ENCODE measurements around the gene GIT2. TPM values are rescaled to one million over a fixed set of nuclear protein-coding genes. Genes with fewer than 3 reads are reported as not detected.

GIT2 gene
- total RNA-seq, 4 donors from 2014 or later, result 55.0 to 107 (median 79.8) TPM

DNA sequence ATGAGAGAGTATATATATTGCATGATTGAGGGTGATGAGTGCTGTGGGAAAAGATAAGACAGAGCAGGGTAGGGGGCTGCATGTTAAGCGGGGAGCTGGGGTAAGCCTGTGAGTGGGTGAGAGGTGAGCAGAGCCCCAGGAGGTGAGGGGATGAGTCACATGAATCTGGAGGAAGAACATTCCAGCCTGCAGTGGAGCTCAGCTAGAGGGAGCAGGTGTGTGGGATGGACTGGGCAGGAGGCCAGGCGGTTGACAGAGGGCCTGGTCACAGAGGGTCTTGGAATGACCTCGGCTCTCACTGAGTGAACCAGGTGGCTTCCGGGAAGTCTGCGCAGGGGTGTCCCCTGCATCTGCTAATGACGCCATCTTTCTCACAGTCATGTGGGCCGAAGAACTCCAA lies 44.4 kb downstream of the GIT2 start:
- no peak for TF ChIP-seq POLR2A (IDR thresholded peaks at IDR 0.05)
- TF ChIP-seq, protein P1, sequence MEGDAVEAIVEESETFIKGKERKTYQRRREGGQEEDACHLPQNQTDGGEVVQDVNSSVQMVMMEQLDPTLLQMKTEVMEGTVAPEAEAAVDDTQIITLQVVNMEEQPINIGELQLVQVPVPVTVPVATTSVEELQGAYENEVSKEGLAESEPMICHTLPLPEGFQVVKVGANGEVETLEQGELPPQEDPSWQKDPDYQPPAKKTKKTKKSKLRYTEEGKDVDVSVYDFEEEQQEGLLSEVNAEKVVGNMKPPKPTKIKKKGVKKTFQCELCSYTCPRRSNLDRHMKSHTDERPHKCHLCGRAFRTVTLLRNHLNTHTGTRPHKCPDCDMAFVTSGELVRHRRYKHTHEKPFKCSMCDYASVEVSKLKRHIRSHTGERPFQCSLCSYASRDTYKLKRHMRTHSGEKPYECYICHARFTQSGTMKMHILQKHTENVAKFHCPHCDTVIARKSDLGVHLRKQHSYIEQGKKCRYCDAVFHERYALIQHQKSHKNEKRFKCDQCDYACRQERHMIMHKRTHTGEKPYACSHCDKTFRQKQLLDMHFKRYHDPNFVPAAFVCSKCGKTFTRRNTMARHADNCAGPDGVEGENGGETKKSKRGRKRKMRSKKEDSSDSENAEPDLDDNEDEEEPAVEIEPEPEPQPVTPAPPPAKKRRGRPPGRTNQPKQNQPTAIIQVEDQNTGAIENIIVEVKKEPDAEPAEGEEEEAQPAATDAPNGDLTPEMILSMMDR (IDR thresholded peaks at IDR 0.05), result no peak
- DNase-seq, result no peak
- Histone ChIP-seq H3K36me3 (peaks cover 0 to 85% (median 0%) of the 10 kb centered on the region in 3 donors), H3K27ac (peak overlapping the region in 2 of 4 donors; percentile 31 to 51), H3K27me3 (no peaks in the 10 kb centered on the region), H3K4me1 (peaks cover 0 to 34% (median 7%) of the 10 kb centered on the region in 4 donors), H3K4me3 (no peak overlapping the region), H3K9me3 (no peaks in the 10 kb centered on the region)

DNA sequence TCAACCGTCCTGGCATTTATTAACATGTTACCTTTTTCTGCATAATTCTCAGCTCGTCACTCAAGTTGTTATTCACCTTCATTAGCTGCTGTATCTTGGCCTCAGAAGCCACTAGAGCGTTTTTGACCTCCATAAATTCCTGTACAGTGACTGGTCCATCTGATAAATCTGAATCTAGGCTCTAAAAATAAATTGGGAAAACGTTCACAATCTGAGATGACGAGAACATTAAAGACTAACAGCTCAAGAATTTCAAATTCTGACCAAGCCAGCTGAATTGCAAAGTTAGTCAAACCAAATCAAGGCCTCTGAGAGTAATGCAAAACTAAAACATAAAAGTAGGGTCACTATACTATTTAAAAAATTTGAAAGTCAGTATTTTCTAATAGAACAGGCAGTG lies 45.0 kb downstream of the GIT2 start:
- H3K36me3 ChIP-seq, result peaks cover 0 to 82% (median 0%) of the 10 kb centered on the region in 3 donors
- H3K27ac ChIP-seq, result peak overlapping the region in 1 of 4 donors; percentile 31

DNA sequence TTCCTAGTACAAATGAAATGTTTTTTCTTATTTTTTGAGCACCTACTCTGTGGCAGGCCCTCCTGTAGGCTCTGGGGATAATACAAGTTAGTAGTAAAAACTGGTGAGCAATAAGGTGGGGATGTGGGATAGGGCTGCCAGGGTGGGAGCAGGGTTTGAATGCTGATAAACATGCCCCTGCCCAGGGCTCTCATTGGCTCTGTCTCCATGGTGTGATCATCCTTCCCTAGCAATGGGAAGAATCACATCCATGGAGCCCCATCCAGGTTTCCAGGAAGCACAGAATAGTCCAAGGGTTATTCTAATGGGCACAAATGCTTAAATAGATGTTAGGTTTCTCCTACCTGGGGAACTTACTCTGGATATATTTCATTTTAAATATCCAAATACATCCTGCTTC lies 45.5 kb downstream of the GIT2 start:
- no peak for DNase-seq
- H3K4me1 ChIP-seq, result peaks cover 0 to 38% (median 7%) of the 10 kb centered on the region in 4 donors
- no peak overlapping the region for H3K4me3 ChIP-seq
- H3K27me3 ChIP-seq, result no peaks in the 10 kb centered on the region
- peaks cover 0 to 77% (median 0%) of the 10 kb centered on the region in 3 donors for H3K36me3 ChIP-seq
- TF ChIP-seq, protein P1 (IDR thresholded peaks at IDR 0.05), result no peak
- TF ChIP-seq POLR2A (IDR thresholded peaks at IDR 0.05), result no peak
- peak overlapping the region in 1 of 4 donors; percentile 74 for H3K27ac ChIP-seq
- no peaks in the 10 kb centered on the region for H3K9me3 ChIP-seq

More for the DNA sequence above, 45.0 kb downstream of the GIT2 start:
- no peak for DNase-seq
- TF ChIP-seq, protein P1 (IDR thresholded peaks at IDR 0.05), result no peak
- TF ChIP-seq POLR2A (IDR thresholded peaks at IDR 0.05), result no peak
- no peaks in the 10 kb centered on the region for H3K27me3 ChIP-seq
- H3K4me1 ChIP-seq, result peaks cover 0 to 38% (median 7%) of the 10 kb centered on the region in 4 donors
- H3K9me3 ChIP-seq, result no peaks in the 10 kb centered on the region
- no peak overlapping the region for H3K4me3 ChIP-seq

DNA sequence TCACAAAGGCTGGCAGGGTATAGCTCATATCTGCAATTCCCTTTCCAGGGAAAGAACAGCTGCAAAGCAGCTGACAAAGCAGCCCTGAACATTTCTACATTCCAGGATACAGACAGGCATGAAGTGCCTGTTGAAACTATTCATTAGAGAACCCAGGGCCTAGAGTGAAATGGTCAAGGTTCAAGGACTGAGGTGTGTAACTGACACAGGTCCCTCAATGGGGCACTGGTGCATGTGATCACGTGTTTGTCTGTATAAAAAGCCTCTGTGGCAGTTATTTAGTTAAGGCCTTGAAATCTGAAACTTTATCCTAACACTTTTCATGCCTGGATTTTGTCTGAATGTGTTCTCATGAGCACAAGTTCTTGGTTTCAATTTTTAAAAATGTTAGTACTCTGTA lies 47.1 kb downstream of the GIT2 start:
- TF ChIP-seq, protein P1 (IDR thresholded peaks at IDR 0.05), result no peak
- TF ChIP-seq POLR2A (IDR thresholded peaks at IDR 0.05), result no peak
- Histone ChIP-seq H3K4me1 (peaks cover 0 to 38% (median 7%) of the 10 kb centered on the region in 4 donors), H3K4me3 (no peak overlapping the region), H3K27ac (peak overlapping the region in 2 of 4 donors; percentile 40 to 74), H3K9me3 (no peaks in the 10 kb centered on the region), H3K36me3 (peaks cover 0 to 78% (median 0%) of the 10 kb centered on the region in 3 donors), H3K27me3 (no peaks in the 10 kb centered on the region)
- DNase-seq, result peak in 1 of 3 donors; percentile 59

DNA sequence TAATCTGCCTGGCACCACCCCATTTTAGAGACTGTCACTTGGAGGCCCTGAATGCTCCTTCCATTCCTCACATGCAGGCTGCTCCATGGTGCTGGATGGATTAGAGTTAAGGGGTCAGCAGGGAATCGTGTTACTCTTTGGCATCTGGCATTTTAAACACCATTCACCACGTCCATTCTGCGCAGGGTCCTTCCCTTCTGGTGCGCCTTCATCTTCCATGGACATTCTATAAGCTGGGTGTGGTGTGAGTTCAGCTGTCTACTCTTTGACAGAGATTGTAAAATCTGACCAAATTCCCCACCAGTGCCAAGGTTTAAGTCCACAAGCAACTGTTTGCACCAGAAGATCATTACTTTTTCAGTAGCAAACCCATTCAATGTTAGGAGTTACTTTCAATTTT lies 47.8 kb downstream of the GIT2 start:
- no peak for TF ChIP-seq POLR2A (IDR thresholded peaks at IDR 0.05)
- TF ChIP-seq, protein P1 (IDR thresholded peaks at IDR 0.05), result no peak
- no peaks in the 10 kb centered on the region for H3K27me3 ChIP-seq
- no peak for DNase-seq
- no peaks in the 10 kb centered on the region for H3K9me3 ChIP-seq
- no peak overlapping the region for H3K4me3 ChIP-seq
- peak overlapping the region in 2 of 4 donors; percentile 40 to 74 for H3K27ac ChIP-seq
- H3K4me1 ChIP-seq, result peaks cover 0 to 38% (median 7%) of the 10 kb centered on the region in 4 donors
- peaks cover 0 to 71% (median 0%) of the 10 kb centered on the region in 3 donors for H3K36me3 ChIP-seq
